SHP77 (cell line): ENCODE measurements around the gene KRT74.

Experiments used
- DNase-seq, 2 experiments: peaks; one replicate each; lab custom pipeline; 2025; lab: John Stamatoyannopoulos, UW

Gene KRT74

GRCh38 chr12:52537101-52537500 is 36.5 kb downstream of the KRT74 start:
- no peak for DNase-seq

GRCh38 chr12:52535574-52535973 is 38.1 kb downstream of the KRT74 start:
- DNase-seq: no peak

- DNase-seq: no peak
These were observed 39.2 kb downstream of the KRT74 start for GRCh38 chr12:52534482-52534881.

GRCh38 chr12:52533686-52534470 is 39.8 kb downstream of the KRT74 start:
- no peak for DNase-seq

GRCh38 chr12:52532636-52533035 is 41.0 kb downstream of the KRT74 start:
- DNase-seq: no peak

GRCh38 chr12:52531566-52532300 is 41.9 kb downstream of the KRT74 start:
- no peak for DNase-seq

DNA sequence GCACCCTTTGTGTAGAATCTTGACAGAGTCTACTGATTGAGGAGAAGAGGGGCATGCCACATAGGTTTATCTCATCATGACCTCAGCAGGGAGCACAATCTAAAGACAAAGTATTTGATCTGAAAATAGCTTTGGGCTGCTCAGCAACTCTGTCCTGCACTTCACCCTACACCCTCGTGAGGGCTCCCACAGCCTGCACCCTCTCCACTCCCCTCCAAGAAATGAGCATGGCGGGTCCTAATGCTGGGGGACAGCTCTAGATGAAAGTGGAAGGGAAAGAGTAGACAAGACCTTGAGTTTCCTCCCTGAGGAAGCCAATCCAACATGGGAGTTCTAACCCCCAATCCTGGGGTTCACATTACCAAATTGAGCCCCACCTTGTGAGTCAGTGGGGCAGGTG is 42.7 kb downstream of the KRT74 start:
- DNase-seq: no peak

GRCh38 chr12:52530366-52530765 is 43.3 kb downstream of the KRT74 start:
- DNase-seq: no peak

- no peak for DNase-seq
These were observed 43.8 kb downstream of the KRT74 start for GRCh38 chr12:52529846-52530245.

DNA sequence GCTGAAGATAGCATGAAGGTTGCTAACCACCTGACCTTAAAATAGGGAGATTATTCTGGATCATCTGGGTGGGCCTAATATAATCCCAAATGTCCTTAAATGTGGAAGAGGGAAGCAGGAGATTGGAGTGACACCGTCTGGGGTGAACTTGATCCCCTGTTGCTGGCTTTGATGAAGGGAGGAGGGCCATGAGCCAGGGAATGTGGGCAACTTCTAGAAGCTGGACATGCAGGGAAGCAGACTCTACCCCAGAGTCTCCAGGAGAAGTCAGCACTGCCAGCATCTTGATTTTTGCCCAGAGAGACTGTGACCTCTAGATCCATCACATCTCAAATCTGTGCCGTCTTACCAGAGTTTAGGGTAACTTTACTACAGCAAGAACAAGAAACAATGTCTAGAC is 44.2 kb downstream of the KRT74 start:
- no peak for DNase-seq

GRCh38 chr12:52528641-52529143 is 45.0 kb downstream of the KRT74 start:
- no peak for DNase-seq

GRCh38 chr12:52527121-52527800 is 46.4 kb downstream of the KRT74 start:
- DNase-seq: no peak

- DNase-seq: no peak
These were observed 47.1 kb downstream of the KRT74 start for GRCh38 chr12:52526511-52526951.

DNA sequence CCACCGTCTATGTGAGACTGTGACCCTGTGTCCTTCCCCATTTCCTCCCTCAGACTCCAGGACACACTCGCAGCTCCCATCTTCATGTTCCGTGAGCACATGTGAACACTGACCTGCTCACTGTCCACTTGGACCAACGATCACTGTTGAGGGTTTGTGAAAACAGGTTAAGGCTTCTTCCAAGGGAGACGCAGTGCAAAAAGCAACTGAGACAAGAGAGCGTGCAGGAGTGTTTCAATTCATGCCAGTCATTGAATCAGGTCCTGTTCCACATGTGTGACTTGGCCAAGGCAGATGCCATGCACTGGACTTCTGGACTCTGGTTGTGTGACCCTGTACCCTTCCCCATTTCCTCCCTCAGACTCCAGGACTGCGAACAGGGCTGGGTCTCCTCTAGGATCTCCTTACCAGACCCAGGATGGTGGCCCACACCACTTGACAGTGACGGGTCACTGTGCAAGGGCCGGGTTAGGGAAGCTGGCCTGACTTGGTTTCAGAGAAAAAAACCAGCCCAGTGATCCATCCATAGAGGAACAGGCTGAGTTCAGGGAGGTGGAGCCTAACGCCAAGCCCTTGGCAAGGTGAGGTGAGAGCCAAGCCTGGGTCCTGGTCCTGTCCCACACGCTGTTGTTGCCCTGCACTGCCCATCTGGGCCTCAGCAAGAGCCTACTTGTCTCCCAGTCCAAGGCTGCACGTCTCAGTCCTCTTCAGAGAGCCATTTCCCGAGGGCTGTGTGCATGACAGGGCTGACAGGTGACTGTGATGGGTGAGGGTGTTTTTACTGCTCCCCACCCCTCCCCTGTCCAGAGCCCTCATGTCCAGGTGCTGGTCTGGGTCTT is 47.8 kb downstream of the KRT74 start:
- DNase-seq: no peak

DNA sequence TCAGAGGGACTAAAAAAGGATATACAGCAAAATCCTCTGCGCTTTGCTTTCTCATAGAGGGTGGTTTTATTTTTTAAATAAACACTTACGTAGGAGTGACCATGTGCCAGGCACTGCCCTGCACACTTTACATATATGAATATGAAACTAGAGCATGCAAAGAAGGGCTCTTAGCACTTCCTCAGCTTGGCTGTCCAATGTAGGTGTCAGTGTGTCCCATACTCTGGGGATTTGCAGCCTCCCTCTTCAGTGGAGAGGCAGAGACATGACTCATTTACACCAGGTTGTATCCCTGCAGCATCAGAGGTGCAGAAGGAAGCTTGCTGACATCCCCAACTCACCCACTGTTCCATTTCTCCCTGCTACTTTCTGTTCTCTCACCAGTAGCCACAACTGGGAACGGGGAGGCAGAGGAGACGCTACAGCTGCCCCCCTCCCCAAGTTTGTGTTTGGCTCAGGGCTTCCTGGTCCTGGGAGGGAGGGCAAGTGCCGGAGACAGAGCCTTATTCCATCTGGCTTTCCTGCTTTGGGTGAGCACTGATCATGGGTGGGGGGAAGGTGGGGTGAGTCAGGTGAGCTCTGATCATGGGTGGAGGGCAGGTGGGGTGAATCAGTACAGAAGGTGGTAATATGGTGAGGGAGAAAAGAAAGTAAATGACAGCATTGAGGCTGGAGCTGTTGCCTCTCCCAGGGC is 48.6 kb downstream of the KRT74 start:
- DNase-seq: no peak

- no peak for DNase-seq
These were observed 49.3 kb downstream of the KRT74 start for GRCh38 chr12:52524241-52524897.

DNA sequence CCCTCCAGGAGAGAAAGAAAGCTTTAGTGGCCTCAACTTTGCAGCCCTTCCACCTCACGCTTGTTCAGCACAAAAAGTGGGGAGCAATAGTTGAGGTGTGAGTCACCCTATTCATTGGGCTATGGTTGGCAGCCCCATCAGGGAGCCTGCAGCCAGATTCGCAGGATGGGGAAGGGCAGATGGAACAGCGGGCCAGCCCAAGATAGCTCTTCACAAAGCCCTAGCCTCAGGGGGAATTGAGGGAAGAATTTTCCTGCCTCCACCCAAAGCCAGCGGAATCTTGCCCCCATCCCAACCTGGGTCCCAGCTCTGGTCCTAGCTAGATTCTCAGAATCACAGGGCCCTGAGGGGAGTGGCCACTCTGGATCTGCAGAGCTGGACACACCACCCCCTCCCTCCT is 49.8 kb downstream of the KRT74 start:
- no peak for DNase-seq

GRCh38 chr12:52522346-52523011 is 51.2 kb downstream of the KRT74 start:
- DNase-seq: no peak

DNA sequence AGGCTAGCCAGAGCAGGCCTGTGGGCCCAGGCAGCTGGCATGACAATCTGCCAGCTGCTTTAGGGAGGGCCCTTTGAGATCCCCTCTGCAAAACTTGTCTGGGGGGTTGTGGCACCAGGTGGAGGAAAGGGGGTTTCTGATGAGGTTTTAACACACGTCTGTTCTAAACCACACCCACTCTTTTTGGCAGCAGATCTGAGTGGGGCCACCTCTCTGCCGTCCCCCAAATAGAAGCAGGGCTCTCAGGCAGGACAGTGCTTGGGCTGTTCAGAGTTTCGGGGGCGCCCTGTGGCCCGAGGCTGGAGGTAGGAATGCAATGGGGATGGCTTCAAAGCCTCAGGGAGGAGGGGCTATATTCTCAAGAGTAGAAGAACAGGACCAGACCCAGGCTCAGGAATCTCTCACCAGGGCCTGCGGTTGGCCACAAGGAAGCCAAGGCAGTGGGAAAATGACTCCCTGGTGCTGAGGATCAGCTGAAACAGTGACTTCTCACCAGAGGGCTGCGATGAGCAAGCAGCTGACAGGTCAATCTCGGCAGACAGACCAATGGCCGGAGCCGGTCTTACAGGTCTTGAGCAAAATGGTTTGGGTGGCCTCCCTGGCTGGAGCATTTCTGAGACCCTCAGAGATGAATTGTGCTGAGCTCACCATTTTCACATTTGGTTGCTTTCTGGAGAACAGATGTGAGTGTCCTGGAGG is 51.9 kb downstream of the KRT74 start:
- no peak for DNase-seq
